Testis (tissue), 3 donors: ENCODE results near the gene MTMR3. TPM values are rescaled to one million over a fixed set of nuclear protein-coding genes. Genes with fewer than 3 reads are reported as not detected.

Source experiments
- DNase-seq: peaks from one replicate; pipeline ENCODE4 v3.0.0-alpha.2; 2019
- H3K27ac ChIP-seq, 2 donors: fragments of 200-600 bp; sonication (generic); one replicate each; pipeline ENCODE4 v1.5.1; 2019
- H3K27me3 ChIP-seq: fragments of 200-600 bp; sonication (generic); one replicate; pipeline ENCODE4 v1.5.1; 2019
- H3K36me3 ChIP-seq: fragments of 200-600 bp; sonication (generic); one replicate; pipeline ENCODE4 v1.5.1; 2017; ENCODE audit warnings: low read depth; ENCODE audit errors: missing control alignments
- H3K4me1 ChIP-seq: fragments of 200-600 bp; sonication (generic); one replicate; pipeline ENCODE4 v1.5.1; 2019
- H3K4me3 ChIP-seq, 2 donors: fragments of 200-600 bp; sonication (generic); one replicate each; pipeline ENCODE4 v1.5.1; 2017 to 2019
- H3K9me3 ChIP-seq: fragments of 200-600 bp; sonication (generic); one replicate; pipeline ENCODE4 v1.5.1; 2017
- CTCF ChIP-seq, 3 experiments: fragments of 450-650 bp in 2 of 3; fragments of 200-600 bp in 1 of 3; sonication (generic) in 1 of 3; IDR thresholded peaks; one replicate each; pipeline ENCODE4 v1.5.1; 2016 to 2019; ENCODE audit warnings: antibody characterized with exemption in 3 of 3, mild to moderate bottlenecking in 2 of 3, moderate library complexity in 1 of 3
- POLR2A ChIP-seq: fragments of 450-650 bp; IDR thresholded peaks from one replicate; pipeline ENCODE4 v1.6.1; 2017; ENCODE audit warnings: antibody characterized with exemption, mild to moderate bottlenecking, moderate library complexity
- WGBS, 2 donors: methylation state at CpG; one replicate each; pipeline ENCODE4 v1.1.5; 2018; 5-methylcytosine and 5-hydroxymethylcytosine counted together
- intact Hi-C: fragments of 100-400 bp; cut with DNase I; formaldehyde crosslinking; loops from one replicate; pipeline ENCODE4 v1.15.1; 2023; ENCODE audit warnings: low total_unique reads
- polyA plus RNA-seq: library from polyadenylated mRNA; stranded (reverse); fragments of 350-450 nt; fragmentation: Illumina TruSeq; extraction: RNeasy Lipid Tissue Mini Kit (QIAGEN cat#74804); gene quantifications from one replicate; pipeline ENCODE4 v1.2.3, GENCODE V29; 2014; ENCODE audit warnings: low read depth, low replicate concordance; ENCODE audit not compliant: insufficient read depth
- total RNA-seq, 2 donors: library from RNA; depleted of rRNA; stranded (reverse); fragments of >200 nt; gene quantifications; one replicate each; pipeline ENCODE4 v1.2.3, GENCODE V29; 2016

The MTMR3 gene
- total and polyA plus RNA-seq, 3 donors from 2014 or later, result 75.2 to 137 (median 130) TPM

DNA sequence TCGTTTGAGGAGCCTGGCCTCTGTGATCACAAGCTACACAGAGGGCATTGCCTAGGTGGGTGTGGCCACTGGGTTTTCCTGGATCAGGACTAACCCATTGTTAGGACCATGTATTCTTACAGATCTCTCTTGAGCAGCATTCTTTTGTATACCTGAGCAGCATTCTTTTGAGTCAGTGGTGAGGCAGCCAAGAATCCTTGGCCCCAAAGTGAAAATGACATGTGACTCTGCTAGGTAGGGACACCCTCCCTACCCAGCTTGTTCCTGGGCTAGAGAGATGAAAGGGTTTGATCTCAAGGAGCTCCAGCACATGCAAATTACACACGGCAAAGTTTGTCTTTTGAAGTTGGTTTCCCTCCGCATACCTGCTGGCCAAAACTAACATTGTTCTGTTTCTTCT lies 142.2 kb downstream of the MTMR3 start:
- intact Hi-C loops, result no loop called here
- H3K36me3 ChIP-seq, result no peaks in the 10 kb centered on the region
- TF ChIP-seq POLR2A (no peak), CTCF (IDR thresholded peaks at IDR 0.05) (no peak)
- no peak for DNase-seq
- H3K4me3 ChIP-seq, result no peak overlapping the region
- WGBS, 2 donors, result 53 to 85% methylated on average over 2 to 3 of the region's 3 CpGs
- no peaks in the 10 kb centered on the region for H3K27me3 ChIP-seq
- no peak overlapping the region for H3K27ac ChIP-seq
- no peaks in the 10 kb centered on the region for H3K9me3 ChIP-seq
- H3K4me1 ChIP-seq, result no peaks in the 10 kb centered on the region

DNA sequence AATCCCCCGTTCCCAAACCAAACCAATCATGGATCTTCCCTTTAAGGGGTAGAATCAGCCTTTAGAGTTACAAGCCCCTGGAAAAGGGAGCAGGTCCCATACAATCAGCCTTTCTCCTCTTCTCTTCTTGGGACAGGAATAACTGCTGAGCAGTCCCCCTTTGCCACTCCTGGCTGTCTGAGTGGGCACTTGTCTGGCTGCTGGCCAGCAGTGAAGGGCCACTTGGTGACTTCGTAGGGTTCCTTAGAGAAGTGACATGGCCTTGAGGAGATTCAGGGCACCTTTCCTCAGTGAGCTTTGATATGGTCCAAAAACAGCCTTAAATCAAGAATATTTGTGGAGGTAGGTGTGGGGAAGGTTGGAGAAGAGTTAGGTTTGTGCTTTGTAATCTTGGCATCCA lies 143.8 kb downstream of the MTMR3 start:
- no peaks in the 10 kb centered on the region for H3K4me1 ChIP-seq
- intact Hi-C loops, result no loop called here
- no peak overlapping the region for H3K27ac ChIP-seq
- no peaks in the 10 kb centered on the region for H3K27me3 ChIP-seq
- no peaks in the 10 kb centered on the region for H3K36me3 ChIP-seq
- H3K4me3 ChIP-seq, result no peak overlapping the region
- TF ChIP-seq POLR2A (no peak), CTCF (IDR thresholded peaks at IDR 0.05) (no peak)
- DNase-seq, result no peak
- no peaks in the 10 kb centered on the region for H3K9me3 ChIP-seq
- 100% methylated on average over 2 of the region's 2 CpGs for WGBS, 2 donors

GRCh38 chr22:30027169-30027568 lies 144.2 kb downstream of the MTMR3 start:
- no peaks in the 10 kb centered on the region for H3K36me3 ChIP-seq
- WGBS, 2 donors, result 75 to 76% methylated on average over 4 of the region's 4 CpGs
- no peak for DNase-seq
- no peak overlapping the region for H3K27ac ChIP-seq
- intact Hi-C loops, result no loop called here
- TF ChIP-seq CTCF (IDR thresholded peaks at IDR 0.05) (no peak), POLR2A (no peak)
- H3K27me3 ChIP-seq, result no peaks in the 10 kb centered on the region
- no peaks in the 10 kb centered on the region for H3K4me1 ChIP-seq
- no peak overlapping the region for H3K4me3 ChIP-seq
- H3K9me3 ChIP-seq, result no peaks in the 10 kb centered on the region

DNA sequence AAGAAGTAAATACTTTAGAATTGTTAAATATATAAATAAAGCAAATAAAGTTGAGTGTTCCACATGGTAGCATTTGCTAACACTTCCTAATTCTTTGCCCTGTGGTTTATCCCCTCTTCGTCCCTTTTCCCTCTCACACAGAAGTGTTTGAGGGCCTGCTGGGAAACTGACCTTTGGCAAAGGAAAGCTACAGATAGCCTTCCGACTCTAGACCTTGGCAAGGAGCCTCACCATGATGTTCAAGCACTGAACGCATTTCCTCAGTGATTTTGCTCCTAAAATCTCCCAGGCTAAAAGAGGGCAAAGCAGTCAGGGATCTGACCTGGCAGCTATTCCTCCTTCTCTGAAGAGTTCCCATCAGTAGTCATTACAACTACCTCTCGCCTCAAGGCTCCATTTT lies 144.8 kb downstream of the MTMR3 start:
- no peaks in the 10 kb centered on the region for H3K27me3 ChIP-seq
- TF ChIP-seq CTCF (IDR thresholded peaks at IDR 0.05), result no peak
- no peak for TF ChIP-seq POLR2A
- H3K9me3 ChIP-seq, result no peaks in the 10 kb centered on the region
- H3K4me1 ChIP-seq, result no peaks in the 10 kb centered on the region
- no peak for DNase-seq
- no peaks in the 10 kb centered on the region for H3K36me3 ChIP-seq
- intact Hi-C loops, result no loop called here
- no peak overlapping the region for H3K4me3 ChIP-seq
- 47 to 70% methylated on average over 4 of the region's 4 CpGs for WGBS, 2 donors
- H3K27ac ChIP-seq, result no peak overlapping the region

GRCh38 chr22:30028731-30029130 lies 145.8 kb downstream of the MTMR3 start:
- DNase-seq, result no peak
- 87 to 93% methylated on average over 6 of the region's 6 CpGs for WGBS, 2 donors
- TF ChIP-seq POLR2A (no peak), CTCF (IDR thresholded peaks at IDR 0.05) (no peak)
- Histone ChIP-seq H3K4me1 (no peaks in the 10 kb centered on the region), H3K36me3 (no peaks in the 10 kb centered on the region), H3K27ac (no peak overlapping the region), H3K27me3 (no peaks in the 10 kb centered on the region), H3K9me3 (no peaks in the 10 kb centered on the region), H3K4me3 (no peak overlapping the region)
- intact Hi-C loops, result no loop called here
